SIG-M5 treated with dmso at 0.1 percent for 504 hours (cell line): Measurements from ENCODE around the gene NLRC5.
"Not testable (repeated sequence)": the region's sequence is repeated elsewhere in the genome, so short reads cannot be mapped to it uniquely, and the experiment has no call there.

Source experiments
- DNase-seq: peaks from one replicate; lab custom pipeline; 2025; ENCODE audit not compliant: unreplicated experiment; lab: John Stamatoyannopoulos, UW

NLRC5 gene

DNA sequence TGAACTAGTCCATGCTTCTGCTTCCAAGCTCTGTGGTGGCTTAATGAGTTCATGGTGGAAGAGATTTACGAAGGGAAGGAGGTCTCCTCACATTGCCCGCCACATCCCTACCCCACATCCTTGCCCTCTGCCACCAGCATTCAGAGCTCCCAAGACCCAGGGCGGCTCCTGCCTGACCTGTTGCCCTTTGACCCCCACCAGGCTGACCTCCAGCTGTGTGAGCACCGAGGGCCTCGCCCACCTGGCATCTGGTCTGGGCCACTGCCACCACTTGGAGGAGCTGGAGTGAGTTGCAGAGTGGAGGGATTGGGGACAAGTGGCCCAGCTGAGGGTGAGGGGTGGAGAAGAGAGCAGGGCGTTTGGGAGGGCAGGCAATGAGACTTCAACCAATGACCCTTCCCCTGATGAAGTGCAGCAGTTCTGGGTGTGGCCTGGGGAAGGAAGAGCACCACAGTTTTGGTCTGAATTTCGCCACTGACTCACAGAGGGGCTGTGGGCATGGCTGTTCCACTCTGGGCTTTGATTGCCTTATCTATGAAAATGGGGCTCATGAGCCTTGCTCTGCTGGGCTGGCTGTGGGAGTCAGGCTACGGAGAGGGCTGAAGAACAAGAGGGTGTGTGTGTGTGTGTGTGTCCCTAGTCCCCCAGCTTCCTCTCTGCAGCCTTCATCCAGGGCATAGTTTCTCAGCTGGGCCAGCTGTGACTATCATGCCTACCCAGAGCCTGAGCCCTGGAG lies 80.4 kb downstream of the NLRC5 start:
- DNase-seq: no peak

DNA sequence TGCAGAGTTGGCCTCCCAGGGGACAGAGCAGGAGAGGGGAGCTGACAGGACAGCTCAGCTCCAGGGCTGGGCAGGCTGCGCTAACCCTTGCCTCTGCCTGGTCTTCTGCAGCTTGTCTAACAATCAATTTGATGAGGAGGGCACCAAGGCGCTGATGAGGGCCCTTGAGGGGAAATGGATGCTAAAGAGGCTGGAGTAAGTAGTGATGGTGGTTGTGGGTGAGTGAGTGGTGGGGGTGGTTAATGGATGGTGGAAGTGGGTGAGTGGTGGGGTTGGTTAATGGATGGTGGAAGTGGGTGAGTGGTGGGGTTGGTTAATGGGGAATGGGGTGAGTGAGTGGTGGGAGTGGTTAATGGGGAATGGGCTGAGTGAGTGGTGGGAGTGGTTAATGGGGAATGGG lies 81.1 kb downstream of the NLRC5 start:
- DNase-seq: no peak

DNA sequence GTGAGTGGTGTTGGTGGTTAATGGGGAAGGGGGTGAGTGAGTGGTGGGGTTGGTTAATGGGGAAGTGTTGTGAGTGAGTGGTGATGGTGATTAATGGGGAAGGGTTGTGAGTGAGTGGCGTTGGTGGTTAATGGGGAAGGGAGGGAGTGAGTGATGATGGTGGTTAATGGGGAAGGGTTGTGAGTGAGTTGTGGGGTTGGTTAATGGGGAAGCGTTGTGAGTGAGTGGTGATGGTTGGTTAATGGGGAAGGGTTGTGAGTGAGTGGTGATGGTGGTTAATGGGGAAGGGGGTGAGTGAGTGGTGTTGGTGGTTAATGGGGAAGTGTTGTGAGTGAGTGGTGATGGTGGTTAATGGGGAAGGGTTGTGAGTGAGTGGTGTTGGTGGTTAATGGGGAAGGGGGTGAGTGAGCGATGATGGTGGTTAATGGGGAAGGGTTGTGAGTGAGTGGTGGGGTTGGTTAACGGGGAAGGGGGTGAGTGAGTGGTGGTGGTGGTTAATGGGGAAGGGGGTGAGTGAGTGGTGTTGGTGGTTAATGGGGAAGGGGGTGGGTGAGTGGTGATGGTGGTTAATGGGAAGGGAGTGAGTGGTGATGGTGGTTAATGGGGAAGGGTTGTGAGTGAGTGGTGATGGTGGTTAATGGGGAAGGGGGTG lies 81.8 kb downstream of the NLRC5 start:
- not testable (repeated sequence) for DNase-seq

DNA sequence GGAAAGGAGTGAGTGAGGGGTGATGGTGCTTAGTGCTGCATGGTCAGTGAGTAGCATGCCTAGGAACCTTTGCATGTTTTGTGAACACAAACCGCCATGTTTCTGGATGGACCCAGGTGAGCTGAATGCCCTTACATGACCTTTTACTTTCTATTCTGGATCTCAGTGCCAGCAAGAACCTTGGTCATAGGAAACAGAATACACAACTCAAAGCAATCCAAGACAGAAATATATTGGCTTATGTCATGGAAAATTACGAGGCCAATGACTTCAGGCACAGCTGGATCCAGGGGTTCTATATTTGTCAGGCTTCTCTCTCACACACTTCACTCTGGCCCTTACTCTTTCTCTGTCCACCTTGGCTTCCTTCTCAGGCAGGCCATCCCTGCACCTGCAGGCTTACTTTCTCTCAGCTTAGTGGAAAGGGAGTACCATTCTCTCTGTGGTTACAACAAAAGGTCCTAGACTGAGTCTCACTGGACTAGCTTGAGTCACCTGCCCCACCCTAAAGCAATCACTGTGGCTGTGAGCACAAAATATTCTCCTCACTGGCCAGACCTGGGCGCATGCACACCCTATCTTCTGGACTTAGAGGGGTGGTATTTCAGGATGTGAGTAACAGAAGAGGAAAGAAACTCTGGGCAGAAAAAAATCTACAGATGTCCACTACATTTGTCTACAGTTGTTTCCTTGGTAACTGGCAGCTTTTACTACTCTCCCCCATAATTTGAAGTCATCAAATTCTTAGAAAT lies 82.7 kb downstream of the NLRC5 start:
- DNase-seq: no peak

DNA sequence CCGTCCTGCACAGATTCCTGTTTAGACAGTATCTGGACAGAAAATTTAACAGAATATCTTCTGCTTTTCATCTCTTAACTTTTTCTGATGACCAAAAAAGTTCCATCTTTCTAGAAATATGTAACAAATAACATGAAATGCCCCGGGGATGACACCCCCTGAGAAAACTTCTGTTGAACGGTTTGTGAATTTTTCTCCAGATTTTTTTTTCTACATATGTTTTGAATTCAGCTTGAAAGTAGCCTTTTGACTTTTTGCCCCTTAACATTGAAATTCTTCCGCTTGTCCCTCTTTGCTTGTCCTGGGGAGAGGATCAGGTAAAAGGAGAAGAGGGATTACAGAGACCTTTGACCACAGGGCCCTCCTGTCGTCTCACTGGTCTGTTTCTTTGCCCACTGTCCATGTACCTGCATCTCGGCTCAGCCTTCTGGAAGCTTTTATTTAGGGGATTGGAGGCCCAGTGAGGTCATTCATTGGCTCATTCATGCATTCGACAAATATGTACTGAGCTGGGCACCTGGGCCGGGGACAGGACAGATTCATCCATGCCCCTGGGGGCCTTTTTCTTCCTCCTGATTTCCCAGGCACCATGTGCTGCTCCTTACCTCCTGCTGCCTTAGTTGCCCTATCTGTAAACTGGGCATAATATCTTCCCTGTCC lies 83.4 kb downstream of the NLRC5 start:
- DNase-seq: no peak

DNA sequence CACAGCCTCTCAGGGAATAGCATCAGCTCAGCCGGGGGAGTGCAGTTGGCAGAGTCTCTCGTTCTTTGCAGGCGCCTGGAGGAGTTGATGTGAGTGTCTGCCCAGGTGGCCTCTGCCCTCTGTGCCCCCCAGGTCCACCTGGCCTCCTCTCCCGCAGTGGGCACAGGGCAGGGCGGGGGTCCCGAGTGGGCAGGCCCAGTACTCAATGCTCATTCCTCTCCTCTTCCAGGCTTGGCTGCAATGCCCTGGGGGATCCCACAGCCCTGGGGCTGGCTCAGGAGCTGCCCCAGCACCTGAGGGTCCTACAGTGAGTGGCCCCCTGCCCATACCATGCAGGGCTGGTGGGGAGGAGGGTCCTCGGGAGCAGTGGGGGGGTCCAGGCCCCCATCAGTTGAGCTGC lies 88.4 kb downstream of the NLRC5 start:
- DNase-seq: no peak

- DNase-seq: no peak
Measured at GRCh38 chr16:57081744-57082143, 92.4 kb downstream of the NLRC5 start.

GRCh38 chr16:57082664-57083063 lies 93.3 kb downstream of the NLRC5 start:
- DNase-seq: no peak

- no peak for DNase-seq
Measured at GRCh38 chr16:57083485-57084126, 94.2 kb downstream of the NLRC5 start.

DNA sequence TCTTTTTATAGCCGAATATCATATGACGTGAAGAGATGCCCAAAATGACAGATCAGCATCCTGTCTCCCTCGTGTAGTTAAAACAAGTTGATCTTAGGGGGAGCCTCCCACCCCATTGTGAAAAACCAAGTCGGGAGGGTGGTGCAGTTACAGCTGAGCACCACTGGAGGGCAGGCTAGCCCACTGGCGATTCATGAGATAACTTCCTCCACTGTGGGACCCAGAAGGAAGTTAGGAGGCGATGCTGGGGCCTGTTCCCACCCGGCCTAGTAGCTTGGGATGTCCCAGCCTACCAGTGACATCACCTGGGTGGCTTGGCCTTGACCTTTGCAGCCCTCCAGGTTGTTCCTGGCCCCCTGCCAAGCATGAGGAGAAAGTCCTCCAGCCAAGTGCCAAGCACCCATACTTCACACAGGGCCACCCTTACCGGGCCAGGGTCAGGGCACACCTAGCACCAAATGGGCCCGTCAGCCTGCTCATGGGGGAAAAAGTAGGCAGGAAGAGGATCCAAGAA lies 95.0 kb downstream of the NLRC5 start:
- peak; percentile 79 for DNase-seq

GRCh38 chr16:57084996-57085395 lies 95.6 kb downstream of the NLRC5 start:
- DNase-seq: peak; percentile 83

GRCh38 chr16:57087003-57087402 lies 97.6 kb downstream of the NLRC5 start:
- no peak for DNase-seq

- no peak for DNase-seq
Measured at GRCh38 chr16:57089406-57089805, 100.0 kb downstream of the NLRC5 start.

- DNase-seq: no peak
Measured at GRCh38 chr16:57091200-57091974, 102.0 kb downstream of the NLRC5 start.

- DNase-seq: no peak
Measured at GRCh38 chr16:57091975-57092785, 102.8 kb downstream of the NLRC5 start, which contains the start of gene CPNE2. TSS of gene CPNE2 (plus strand) at chr16:57092583. CDS start at chr16:57110743, 18,160 bp downstream.

DNA sequence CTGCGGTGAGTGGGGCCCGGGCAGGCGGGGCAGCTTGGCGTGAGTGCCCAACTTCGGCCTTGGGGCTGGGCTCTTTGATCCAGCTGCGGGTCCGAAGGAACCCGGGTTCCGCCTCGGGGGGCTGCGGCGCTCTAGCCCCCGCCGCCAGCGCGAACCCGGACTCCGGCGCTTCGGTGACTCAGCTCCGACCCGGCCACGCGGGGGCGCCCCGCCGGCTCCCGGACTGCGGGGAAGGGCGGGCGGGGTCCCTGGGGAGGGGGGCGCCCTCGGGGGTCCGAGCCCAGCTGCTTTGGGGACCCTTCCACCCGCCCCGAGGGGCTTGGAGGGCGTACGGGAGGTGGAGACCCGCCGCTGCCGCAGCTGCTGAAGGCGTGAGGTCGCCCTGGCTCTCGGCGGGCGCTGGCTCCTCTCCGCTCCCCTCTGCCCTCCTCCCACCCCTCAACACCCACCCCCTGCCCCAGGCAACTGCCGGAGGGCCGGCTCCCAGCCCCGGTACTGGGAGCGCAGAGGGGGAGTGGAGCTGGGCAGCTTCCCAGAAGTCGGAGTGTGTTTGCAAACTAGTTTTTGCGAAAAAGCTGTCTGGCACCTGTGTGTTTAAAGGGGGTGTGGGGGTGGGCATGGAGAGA lies 103.5 kb downstream of the NLRC5 start:
- DNase-seq: no peak

DNA sequence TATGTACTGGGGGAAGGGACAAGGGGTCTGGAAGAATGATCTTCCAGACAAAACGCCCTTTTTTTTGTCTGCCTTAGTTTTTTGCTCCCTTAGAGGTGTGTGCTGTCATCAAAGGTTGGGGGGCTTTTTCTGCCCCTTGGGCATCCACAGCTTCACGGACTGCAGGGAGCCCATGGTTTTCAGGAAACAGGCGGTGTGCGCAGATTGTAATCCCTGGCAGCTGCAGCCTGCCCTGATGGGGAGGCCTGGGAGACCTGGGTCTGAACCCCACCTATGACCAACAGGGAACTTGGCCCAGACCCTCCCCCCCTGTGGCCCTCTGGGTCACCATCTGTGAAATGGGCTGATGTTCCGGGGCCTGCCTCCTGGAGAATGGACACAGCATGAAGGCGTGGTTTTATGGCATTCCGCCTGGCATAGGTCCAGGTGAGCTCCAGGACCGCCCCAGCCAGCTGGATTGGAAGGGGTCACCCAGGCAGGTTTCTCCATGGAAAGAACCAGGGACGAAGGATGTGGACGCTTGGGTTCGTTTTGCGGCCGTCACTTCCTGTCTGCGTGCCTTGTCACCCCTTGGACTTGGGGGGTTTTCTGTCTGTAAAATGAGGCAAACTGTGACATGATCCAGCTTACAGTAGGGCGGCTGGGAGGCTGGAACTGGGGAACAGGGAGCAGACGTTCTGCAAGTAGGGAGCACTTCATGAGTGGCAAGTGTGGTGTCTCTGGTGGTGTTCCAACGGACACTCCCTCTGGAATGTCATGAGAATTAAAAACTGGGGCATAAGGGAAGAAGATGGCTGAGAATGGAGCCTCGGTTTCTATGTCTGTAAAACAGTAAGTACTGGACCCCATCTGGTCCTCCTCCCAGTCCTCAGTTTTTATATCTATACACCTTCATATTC lies 104.6 kb downstream of the NLRC5 start:
- no peak for DNase-seq

- no peak for DNase-seq
Measured at GRCh38 chr16:57094911-57095310, 105.6 kb downstream of the NLRC5 start.
